IPS-18a (cell line): Measurements from ENCODE around the gene KNDC1.
"Not testable (repeated sequence)": the region's sequence is repeated elsewhere in the genome, so short reads cannot be mapped to it uniquely, and the experiment has no call there.

ENCODE experiments used
- H3K27ac ChIP-seq: one replicate; pipeline ENCODE4 v1.5.1; 2013; ENCODE audit warnings: low read length
- H3K27me3 ChIP-seq: one replicate; pipeline ENCODE4 v1.6.1; 2013; ENCODE audit warnings: mild to moderate bottlenecking, low read length; ENCODE audit not compliant: control insufficient read depth, insufficient read depth
- H3K36me3 ChIP-seq: one replicate; pipeline ENCODE4 v1.6.1; 2013; ENCODE audit warnings: low read depth, low read length; ENCODE audit not compliant: control insufficient read depth
- H3K4me1 ChIP-seq: one replicate; pipeline ENCODE4 v1.6.1; 2013; ENCODE audit warnings: low read depth, low read length; ENCODE audit not compliant: control insufficient read depth
- H3K4me3 ChIP-seq: one replicate; pipeline ENCODE4 v1.5.1; 2013; ENCODE audit warnings: low read length
- H3K9ac ChIP-seq: one replicate; pipeline ENCODE4 v1.6.1; 2013; ENCODE audit warnings: mild to moderate bottlenecking, low read length, moderate library complexity
- H3K9me3 ChIP-seq: one replicate; pipeline ENCODE4 v1.6.1; 2013; ENCODE audit warnings: low read depth, low read length; ENCODE audit not compliant: control insufficient read depth

The KNDC1 gene

GRCh38 chr10:133166828-133167692 lies 7.0 kb downstream of the KNDC1 start:
- no peaks in the 10 kb centered on the region for H3K9me3 ChIP-seq
- no peaks in the 10 kb centered on the region for H3K4me1 ChIP-seq
- H3K4me3 ChIP-seq: no peak overlapping the region
- no peaks in the 10 kb centered on the region for H3K27me3 ChIP-seq
- no peak overlapping the region for H3K27ac ChIP-seq
- no peaks in the 10 kb centered on the region for H3K36me3 ChIP-seq
- H3K9ac ChIP-seq: no peak overlapping the region

GRCh38 chr10:133167693-133168616 lies 7.9 kb downstream of the KNDC1 start:
- no peaks in the 10 kb centered on the region for H3K4me1 ChIP-seq
- no peaks in the 10 kb centered on the region for H3K36me3 ChIP-seq
- H3K27ac ChIP-seq: no peak overlapping the region
- H3K4me3 ChIP-seq: no peak overlapping the region
- H3K9me3 ChIP-seq: no peaks in the 10 kb centered on the region
- H3K9ac ChIP-seq: no peak overlapping the region
- no peaks in the 10 kb centered on the region for H3K27me3 ChIP-seq

GRCh38 chr10:133168617-133169031 lies 8.6 kb downstream of the KNDC1 start:
- Histone ChIP-seq H3K4me3 (no peak overlapping the region), H3K27me3 (no peaks in the 10 kb centered on the region), H3K27ac (no peak overlapping the region), H3K9me3 (no peaks in the 10 kb centered on the region), H3K36me3 (no peaks in the 10 kb centered on the region), H3K4me1 (no peaks in the 10 kb centered on the region), H3K9ac (no peak overlapping the region)

- H3K4me1 ChIP-seq: no peaks in the 10 kb centered on the region
- no peaks in the 10 kb centered on the region for H3K9me3 ChIP-seq
- no peak overlapping the region for H3K27ac ChIP-seq
- no peaks in the 10 kb centered on the region for H3K27me3 ChIP-seq
- no peaks in the 10 kb centered on the region for H3K36me3 ChIP-seq
- no peak overlapping the region for H3K4me3 ChIP-seq
- H3K9ac ChIP-seq: no peak overlapping the region
These were observed 9.3 kb downstream of the KNDC1 start for GRCh38 chr10:133169173-133169947.

GRCh38 chr10:133170092-133170491 lies 10.1 kb downstream of the KNDC1 start:
- H3K27ac ChIP-seq: no peak overlapping the region
- H3K4me1 ChIP-seq: no peaks in the 10 kb centered on the region
- H3K4me3 ChIP-seq: no peak overlapping the region
- H3K27me3 ChIP-seq: no peaks in the 10 kb centered on the region
- no peak overlapping the region for H3K9ac ChIP-seq
- H3K9me3 ChIP-seq: no peaks in the 10 kb centered on the region
- H3K36me3 ChIP-seq: no peaks in the 10 kb centered on the region

DNA sequence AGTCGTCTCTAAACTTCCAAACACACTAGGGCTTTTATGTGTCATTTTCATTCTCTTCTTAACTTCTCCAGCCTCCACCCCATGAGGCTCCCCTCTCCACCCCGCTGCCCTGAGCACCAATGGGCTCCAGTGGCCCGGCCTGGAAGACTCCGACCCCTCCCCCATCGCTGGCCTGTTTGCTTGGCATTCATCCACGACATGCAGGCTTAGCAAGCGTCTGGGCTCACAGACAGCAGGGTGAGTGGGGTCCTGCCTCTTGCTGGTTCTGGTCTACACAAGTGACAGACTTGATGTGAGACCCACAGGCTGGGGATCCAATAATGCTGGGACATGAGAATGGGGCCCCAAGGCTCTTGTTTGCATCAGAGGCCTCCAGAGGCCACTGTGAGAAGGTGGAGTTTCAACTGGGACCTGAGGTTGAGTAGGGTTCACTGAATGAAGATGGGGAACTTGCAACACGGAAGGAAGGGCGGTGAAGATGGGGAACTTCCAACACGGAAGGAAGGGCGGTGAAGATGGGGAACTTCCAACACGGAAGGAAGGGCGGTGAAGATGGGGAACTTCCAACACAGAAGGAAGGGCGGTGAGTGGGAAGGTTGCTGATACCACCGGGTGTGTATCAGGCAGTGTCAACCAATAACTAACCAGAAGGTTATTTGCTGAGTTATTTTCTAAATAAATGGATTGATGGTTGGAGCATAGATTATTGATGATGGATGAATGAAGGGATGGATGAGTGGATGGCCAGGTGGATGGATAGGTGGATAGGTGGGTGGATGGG lies 14.0 kb downstream of the KNDC1 start:
- Histone ChIP-seq H3K27ac (no peak overlapping the region), H3K9ac (no peak overlapping the region), H3K4me1 (no peaks in the 10 kb centered on the region), H3K27me3 (no peaks in the 10 kb centered on the region), H3K9me3 (no peaks in the 10 kb centered on the region), H3K36me3 (no peaks in the 10 kb centered on the region), H3K4me3 (no peak overlapping the region)

DNA sequence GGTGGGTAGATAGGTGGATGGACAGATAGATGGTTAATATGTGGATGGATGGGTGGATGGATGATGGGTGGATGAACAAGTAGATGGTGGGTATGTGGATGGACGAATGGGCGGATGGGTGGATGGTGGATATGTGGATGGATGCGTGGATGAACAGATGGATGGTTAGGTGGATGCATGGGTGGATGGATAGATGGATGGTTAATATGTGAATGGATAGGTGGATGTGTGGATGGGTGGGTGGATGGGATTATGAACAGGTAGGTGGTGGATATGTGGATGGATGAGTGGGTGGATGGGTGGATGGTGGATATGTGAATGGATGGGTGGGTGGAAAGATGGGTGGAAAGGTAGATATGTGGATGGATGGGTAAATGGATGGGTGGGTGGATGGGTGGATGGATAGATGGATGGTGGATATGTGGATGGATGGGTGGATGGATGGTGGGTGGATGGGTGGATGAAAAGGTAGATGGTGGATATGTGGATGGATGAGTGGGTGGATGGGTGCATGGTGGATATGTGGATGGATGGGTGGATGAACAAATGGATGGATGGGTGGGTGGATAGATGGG lies 14.8 kb downstream of the KNDC1 start:
- no peak overlapping the region for H3K27ac ChIP-seq
- no peak overlapping the region for H3K9ac ChIP-seq
- no peaks in the 10 kb centered on the region for H3K27me3 ChIP-seq
- no peaks in the 10 kb centered on the region for H3K36me3 ChIP-seq
- no peak overlapping the region for H3K4me3 ChIP-seq
- no peaks in the 10 kb centered on the region for H3K4me1 ChIP-seq
- H3K9me3 ChIP-seq: no peaks in the 10 kb centered on the region

DNA sequence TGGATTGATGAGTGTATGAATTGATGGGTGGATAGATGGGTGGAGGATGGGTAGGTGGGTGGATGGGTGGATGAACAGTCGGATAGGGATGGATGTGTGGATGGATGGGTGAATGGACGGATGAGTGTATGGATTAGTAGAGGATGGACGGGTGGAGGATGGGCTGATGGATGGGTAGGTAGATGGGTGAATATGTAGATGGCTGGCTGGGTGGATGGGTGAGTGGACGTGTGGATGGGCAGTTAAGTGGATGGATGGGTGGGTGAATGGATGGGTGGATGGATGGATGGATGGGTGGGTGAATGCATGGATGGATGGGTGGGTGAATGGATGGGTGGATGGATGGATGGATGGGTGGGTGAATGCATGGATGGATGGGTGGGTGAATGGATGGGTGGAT lies 15.6 kb downstream of the KNDC1 start:
- not testable (repeated sequence) for H3K36me3 ChIP-seq, H3K9ac ChIP-seq, H3K4me3 ChIP-seq, H3K27ac ChIP-seq, H3K27me3 ChIP-seq, H3K9me3 ChIP-seq, H3K4me1 ChIP-seq

- H3K4me3 ChIP-seq: no peak overlapping the region
- H3K9ac ChIP-seq: no peak overlapping the region
- no peaks in the 10 kb centered on the region for H3K4me1 ChIP-seq
- H3K9me3 ChIP-seq: no peaks in the 10 kb centered on the region
- no peaks in the 10 kb centered on the region for H3K27me3 ChIP-seq
- no peak overlapping the region for H3K27ac ChIP-seq
- H3K36me3 ChIP-seq: no peaks in the 10 kb centered on the region
These were observed 16.5 kb downstream of the KNDC1 start for GRCh38 chr10:133176546-133176945.

DNA sequence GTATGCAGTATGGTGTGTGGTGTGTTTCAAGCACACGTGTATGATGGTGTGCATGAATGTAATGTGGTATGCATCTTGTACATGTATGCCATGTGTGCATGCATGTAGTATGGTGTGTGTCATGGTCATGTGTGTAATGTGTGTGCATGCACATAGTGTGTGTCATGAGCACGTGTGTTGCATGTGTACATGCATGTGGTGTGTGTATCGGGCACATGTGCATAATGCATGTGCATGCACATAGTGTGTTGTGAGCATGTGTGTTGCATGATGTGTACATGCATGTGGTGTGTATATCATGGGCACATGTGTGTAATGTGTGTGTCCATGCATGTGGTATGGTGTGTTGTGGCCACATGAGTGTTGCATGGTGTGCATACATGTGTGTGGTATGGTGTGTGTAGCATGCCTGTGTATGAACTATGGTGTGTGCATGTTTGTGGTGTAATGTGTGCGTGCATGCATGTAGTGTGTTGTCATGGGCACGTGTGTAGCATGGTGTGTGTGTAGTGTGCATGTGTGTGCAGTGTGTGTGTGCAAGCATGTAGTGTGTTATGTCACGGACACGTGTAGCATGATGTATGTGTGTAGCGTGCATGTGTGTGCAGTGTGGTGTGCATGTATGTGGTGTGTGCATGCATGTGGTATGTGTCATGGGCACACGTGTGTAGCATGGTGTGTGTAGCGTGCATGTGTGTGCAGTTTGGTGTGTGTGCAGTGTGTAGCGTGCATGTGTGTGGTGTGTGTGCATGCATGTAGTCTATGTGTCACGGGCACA lies 17.6 kb downstream of the KNDC1 start:
- Histone ChIP-seq H3K27me3 (no peaks in the 10 kb centered on the region), H3K9me3 (no peaks in the 10 kb centered on the region), H3K4me1 (no peaks in the 10 kb centered on the region), H3K4me3 (no peak overlapping the region), H3K27ac (no peak overlapping the region), H3K9ac (no peak overlapping the region), H3K36me3 (no peaks in the 10 kb centered on the region)
